H1 (cell line): Measurements from ENCODE around the gene GLB1L3.

ENCODE experiments used
- EGR1 ChIP-seq: IDR thresholded peaks from 2 replicates; pipeline ENCODE4 v1.6.1; 2011; ENCODE audit warnings: low read depth, low read length, borderline replicate concordance
- POLR2AphosphoS5 ChIP-seq: IDR thresholded peaks from 2 replicates; pipeline ENCODE4 v1.6.1; 2011; ENCODE audit warnings: low read depth, low read length
- TF ChIP-seq, protein P1 (sequence below): IDR thresholded peaks from 2 replicates; pipeline ENCODE4 v1.6.1; 2011; ENCODE audit warnings: low read length, improper control_type of control experiment

DNA sequence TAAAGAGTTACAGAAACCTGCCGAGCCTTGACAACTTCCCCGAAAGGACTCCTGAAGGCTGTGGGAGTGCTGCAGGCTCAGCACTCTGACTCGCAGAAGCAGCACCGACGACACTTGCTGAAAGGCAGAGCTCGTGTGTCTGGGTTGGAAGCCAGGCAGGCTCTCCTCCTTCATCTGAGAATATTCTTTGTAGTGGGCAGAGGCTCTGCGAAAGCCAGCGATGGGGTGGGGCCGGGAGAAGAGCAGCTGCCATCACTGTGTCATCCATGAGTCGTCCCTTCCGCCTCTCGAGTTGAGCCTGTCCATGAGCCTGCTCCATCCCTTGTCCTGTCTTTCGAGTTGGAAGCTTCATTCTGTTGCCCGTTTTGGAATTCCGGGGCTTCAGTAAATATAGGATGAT lies 67.5 kb downstream of the GLB1L3 start:
- TF ChIP-seq POLR2AphosphoS5: no peak
- no peak for TF ChIP-seq EGR1
- TF ChIP-seq, protein P1, sequence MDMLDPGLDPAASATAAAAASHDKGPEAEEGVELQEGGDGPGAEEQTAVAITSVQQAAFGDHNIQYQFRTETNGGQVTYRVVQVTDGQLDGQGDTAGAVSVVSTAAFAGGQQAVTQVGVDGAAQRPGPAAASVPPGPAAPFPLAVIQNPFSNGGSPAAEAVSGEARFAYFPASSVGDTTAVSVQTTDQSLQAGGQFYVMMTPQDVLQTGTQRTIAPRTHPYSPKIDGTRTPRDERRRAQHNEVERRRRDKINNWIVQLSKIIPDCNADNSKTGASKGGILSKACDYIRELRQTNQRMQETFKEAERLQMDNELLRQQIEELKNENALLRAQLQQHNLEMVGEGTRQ: no peak
